ENCODE measurements around the gene ODC1.

DNA sequence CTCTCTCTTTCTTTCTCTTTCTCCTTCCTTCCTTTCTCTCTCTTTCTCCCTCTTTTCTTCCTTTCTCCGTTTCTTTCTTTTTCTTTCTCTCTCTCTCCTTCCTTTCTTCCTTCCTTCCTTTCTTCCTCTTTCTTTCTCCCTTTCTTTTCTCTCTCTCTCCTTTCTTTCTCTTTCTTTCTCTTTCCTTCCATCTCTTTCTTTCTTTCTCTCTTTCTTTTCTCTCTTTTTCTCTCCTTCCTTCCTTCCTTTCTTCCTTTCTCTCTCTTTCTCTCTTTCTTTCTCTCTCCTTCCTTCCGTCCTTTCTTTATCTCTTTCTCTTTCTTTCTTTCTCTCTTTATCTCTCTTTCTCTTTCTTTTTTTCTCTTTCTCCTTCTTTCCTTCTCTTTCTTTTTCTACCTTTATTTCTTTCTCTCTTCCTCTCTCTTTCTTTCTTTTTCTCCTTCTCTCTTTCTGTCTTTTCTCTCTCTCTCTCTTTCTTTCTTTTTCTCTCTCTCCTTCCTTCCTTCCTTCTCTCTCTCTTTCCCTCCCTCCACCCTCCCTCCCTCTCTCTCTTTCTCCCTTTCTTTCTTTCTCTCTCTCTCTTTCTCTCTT, 32.3 kb upstream of the ODC1 start:
- TF ChIP-seq CTCF (conservative IDR thresholded peaks at IDR 0.05 in 1 of 2, IDR thresholded peaks at IDR 0.05 in 1 of 2; ENCODE audit: low read depth in 1 of 2, low read length in 2 of 2) (no peak), EZH2 (IDR thresholded peaks at IDR 0.05; ENCODE audit: low read length, missing control alignments) (no peak)

All from fibroblast of lung (primary cell).